ENCODE results near the gene PATL2.

PATL2 gene

GRCh38 chr15:44676676-44677075, 34.4 kb downstream of the PATL2 start:
- no peaks in the 10 kb centered on the region for H3K79me2 ChIP-seq (ENCODE audit: insufficient read depth, low read length)
- DNase-seq (no peak), ATAC-seq (ENCODE audit: insufficient read depth, low read depth) (no peak)
- no peaks in the 10 kb centered on the region for H3K36me3 ChIP-seq (ENCODE audit: insufficient read depth, low read length)
- peak overlapping the region; percentile 33 for H3K9ac ChIP-seq (ENCODE audit: low read depth, low read length)
- peak overlapping the region; percentile 51 for H3K4me2 ChIP-seq (ENCODE audit: insufficient read depth, low read length)
- no peaks in the 10 kb centered on the region for H3K9me3 ChIP-seq (ENCODE audit: insufficient read depth, low read length, severe bottlenecking)
- no peak overlapping the region for H3K4me3 ChIP-seq (ENCODE audit: low read depth in 1 of 2, low read length in 2 of 2)
- no peak for TF ChIP-seq CTCF (IDR thresholded peaks at IDR 0.05; ENCODE audit: borderline replicate concordance, extremely low read depth, low read length, poor library complexity, severe bottlenecking)
- TF ChIP-seq EZH2 (IDR thresholded peaks at IDR 0.05; ENCODE audit: borderline replicate concordance, low read depth, low read length, severe bottlenecking) = no peak
- H3K27me3 ChIP-seq (ENCODE audit: insufficient read depth, low read length, poor library complexity) = no peaks in the 10 kb centered on the region
- peak overlapping the region; percentile 88 for H3K27ac ChIP-seq (ENCODE audit: low read length)
- peaks cover 39% of the 10 kb centered on the region for H3K4me1 ChIP-seq (ENCODE audit: insufficient read depth, low read length)
- H2AFZ ChIP-seq (ENCODE audit: low read depth, low read length) = no peak overlapping the region
- H4K20me1 ChIP-seq (ENCODE audit: insufficient read depth, low read length) = no peaks in the 10 kb centered on the region

- Histone ChIP-seq H4K20me1 (ENCODE audit: insufficient read depth, low read length) (no peaks in the 10 kb centered on the region), H3K4me1 (ENCODE audit: insufficient read depth, low read length) (peaks cover 39% of the 10 kb centered on the region), H3K36me3 (ENCODE audit: insufficient read depth, low read length) (no peaks in the 10 kb centered on the region), H3K27ac (ENCODE audit: low read length) (peak overlapping the region; percentile 88), H3K9me3 (ENCODE audit: insufficient read depth, low read length, severe bottlenecking) (no peaks in the 10 kb centered on the region), H3K4me3 (ENCODE audit: low read depth in 1 of 2, low read length in 2 of 2) (no peak overlapping the region), H3K9ac (ENCODE audit: low read depth, low read length) (no peak overlapping the region), H3K4me2 (ENCODE audit: insufficient read depth, low read length) (no peak overlapping the region), H3K79me2 (ENCODE audit: insufficient read depth, low read length) (no peaks in the 10 kb centered on the region), H3K27me3 (ENCODE audit: insufficient read depth, low read length, poor library complexity) (no peaks in the 10 kb centered on the region), H2AFZ (ENCODE audit: low read depth, low read length) (no peak overlapping the region)
- ATAC-seq (ENCODE audit: insufficient read depth, low read depth) = no peak
- DNase-seq = no peak
- TF ChIP-seq EZH2 (IDR thresholded peaks at IDR 0.05; ENCODE audit: borderline replicate concordance, low read depth, low read length, severe bottlenecking) (no peak), CTCF (IDR thresholded peaks at IDR 0.05; ENCODE audit: borderline replicate concordance, extremely low read depth, low read length, poor library complexity, severe bottlenecking) (no peak)
These were observed 35.2 kb downstream of the PATL2 start for GRCh38 chr15:44675911-44676310.

- no peaks in the 10 kb centered on the region for H3K79me2 ChIP-seq (ENCODE audit: insufficient read depth, low read length)
- no peaks in the 10 kb centered on the region for H3K36me3 ChIP-seq (ENCODE audit: insufficient read depth, low read length)
- no peaks in the 10 kb centered on the region for H3K27me3 ChIP-seq (ENCODE audit: insufficient read depth, low read length, poor library complexity)
- no peak for TF ChIP-seq CTCF (IDR thresholded peaks at IDR 0.05; ENCODE audit: borderline replicate concordance, extremely low read depth, low read length, poor library complexity, severe bottlenecking)
- TF ChIP-seq EZH2 (IDR thresholded peaks at IDR 0.05; ENCODE audit: borderline replicate concordance, low read depth, low read length, severe bottlenecking) = no peak
- H3K27ac ChIP-seq (ENCODE audit: low read length) = no peak overlapping the region
- no peaks in the 10 kb centered on the region for H3K9me3 ChIP-seq (ENCODE audit: insufficient read depth, low read length, severe bottlenecking)
- no peak overlapping the region for H2AFZ ChIP-seq (ENCODE audit: low read depth, low read length)
- no peak overlapping the region for H3K4me2 ChIP-seq (ENCODE audit: insufficient read depth, low read length)
- DNase-seq (no peak), ATAC-seq (ENCODE audit: insufficient read depth, low read depth) (no peak)
- H4K20me1 ChIP-seq (ENCODE audit: insufficient read depth, low read length) = no peaks in the 10 kb centered on the region
- peaks cover 40% of the 10 kb centered on the region for H3K4me1 ChIP-seq (ENCODE audit: insufficient read depth, low read length)
- no peak overlapping the region for H3K4me3 ChIP-seq (ENCODE audit: low read depth in 1 of 2, low read length in 2 of 2)
- no peak overlapping the region for H3K9ac ChIP-seq (ENCODE audit: low read depth, low read length)
These were observed 37.5 kb downstream of the PATL2 start for GRCh38 chr15:44673639-44674038.
